GOT3 (cell line): ENCODE measurements around the gene PRKAG2.
"Not testable (repeated sequence)": the region's sequence is repeated elsewhere in the genome, so short reads cannot be mapped to it uniquely, and the experiment has no call there.

Experiments
- DNase-seq: peaks from one replicate; lab custom pipeline; 2025; ENCODE audit warnings: mixed read lengths; lab: John Stamatoyannopoulos, UW

PRKAG2 gene

DNA sequence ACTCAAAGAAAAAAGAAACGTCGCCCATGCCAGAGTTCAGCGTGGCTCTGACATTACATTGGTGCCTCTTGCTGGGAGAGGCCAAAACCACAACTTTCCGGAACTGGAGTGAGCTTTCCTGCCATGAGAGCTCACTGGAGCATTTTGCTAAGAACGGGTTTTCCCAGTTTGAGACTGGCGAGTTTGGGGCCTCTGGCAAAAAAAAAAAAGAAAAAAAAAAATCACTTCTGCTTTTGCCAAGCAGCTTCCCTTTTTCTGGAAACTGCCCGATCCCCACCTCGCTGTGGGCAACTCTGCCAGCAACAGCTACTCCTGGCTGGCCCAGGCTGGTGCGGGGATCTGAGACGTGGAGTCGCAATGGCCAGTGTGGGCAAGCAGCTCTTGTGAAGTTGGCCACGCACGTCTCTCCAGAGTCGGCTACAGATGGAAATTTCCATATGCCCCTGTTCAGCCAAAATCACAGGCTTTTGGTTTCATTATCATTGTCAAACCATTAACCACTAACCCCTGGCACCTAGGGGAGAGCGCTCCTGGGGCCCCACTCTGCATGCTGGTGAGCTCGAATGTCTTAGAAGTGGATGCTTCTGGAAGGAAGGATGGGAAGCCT, 25.7 kb downstream of the PRKAG2 start:
- no peak for DNase-seq

DNA sequence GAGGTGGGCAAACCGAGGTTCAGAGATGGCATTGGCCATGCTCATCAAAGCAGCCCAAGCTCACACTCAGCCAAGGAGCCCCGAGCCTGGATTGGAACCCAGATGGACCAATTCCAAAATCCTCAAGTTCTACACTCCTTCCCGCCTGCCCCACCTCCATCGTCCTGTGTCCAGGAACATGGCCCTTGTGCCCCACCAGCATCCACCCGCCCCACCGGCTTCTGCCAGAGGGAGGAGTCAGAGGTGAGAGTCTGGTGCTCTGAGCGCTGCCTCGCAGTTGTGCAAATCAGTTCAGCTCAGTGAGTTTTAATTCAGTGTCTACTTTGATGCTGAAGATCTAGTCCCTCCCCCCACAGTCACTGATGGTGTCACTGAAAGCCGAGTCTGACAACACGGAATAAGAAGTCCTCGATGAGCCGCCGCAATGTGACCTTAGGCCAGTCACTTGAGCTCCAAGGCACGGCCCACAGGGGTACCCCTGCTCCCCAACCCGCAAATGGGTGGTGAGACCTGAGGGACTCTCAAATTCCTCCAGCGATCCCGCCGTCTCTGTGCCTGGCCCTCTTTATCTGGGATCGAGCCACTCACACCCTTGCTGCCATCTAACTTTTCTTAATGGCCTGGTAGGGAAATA, 26.3 kb downstream of the PRKAG2 start:
- DNase-seq: no peak

DNA sequence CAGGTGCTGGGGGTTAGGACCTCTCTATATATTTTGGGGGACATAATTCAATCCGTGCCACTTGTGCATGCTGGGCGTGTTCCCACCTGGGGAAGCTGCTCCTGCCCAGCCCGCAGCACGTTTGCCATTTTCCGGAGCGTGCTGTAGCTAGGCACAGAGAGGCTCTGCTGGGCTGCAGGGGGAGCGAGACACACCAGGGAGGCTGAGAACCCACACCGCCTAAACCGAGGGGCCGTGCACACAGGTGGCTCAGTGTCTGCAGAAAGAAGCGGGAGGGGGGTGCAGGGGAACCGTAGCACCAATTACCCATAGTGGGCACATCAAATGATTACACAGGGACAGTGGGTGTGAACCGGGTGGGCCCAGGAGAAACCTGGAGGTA, 27.0 kb downstream of the PRKAG2 start:
- no peak for DNase-seq

DNA sequence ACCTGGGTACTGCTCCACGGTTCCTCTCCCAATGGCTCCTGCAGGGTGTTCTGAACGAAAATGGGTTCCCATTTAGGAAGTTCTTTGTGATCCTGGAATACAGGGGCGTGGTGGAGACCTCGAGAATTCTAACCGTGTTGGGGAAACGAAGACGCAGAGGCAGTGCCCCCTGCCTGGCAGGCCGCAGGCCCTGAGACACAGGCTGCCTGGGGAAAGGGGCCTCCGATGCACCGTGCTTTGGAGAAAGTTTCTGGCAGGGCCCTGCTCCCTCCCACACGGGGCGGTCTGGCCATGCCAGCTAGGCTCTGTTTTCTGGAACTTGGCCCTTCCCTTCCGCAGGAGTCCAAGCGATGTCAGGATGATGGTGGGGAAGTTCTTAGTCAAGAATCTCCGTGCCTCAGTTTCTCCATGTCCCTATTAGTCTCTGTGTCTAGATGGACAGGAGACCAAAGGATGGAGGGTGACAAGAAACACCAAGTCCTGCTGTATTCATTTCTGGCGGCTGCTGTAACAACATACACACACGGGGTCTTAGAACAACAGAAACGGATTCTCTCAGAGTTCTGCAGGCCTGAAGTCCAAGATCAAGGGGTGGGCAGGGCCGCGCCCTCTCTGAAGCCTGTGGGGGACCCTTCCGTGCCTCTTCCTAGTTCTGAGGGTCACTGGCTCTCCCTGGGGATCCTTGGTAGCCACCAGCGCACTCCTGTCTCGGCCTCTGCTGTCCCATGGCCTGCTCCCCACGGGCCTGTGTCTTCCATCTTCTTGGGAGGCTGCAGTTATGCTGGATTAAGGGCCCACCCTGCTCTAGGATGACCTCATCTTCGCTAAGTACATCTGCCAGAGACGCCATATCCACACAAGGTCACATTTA, 27.7 kb downstream of the PRKAG2 start:
- DNase-seq: no peak

DNA sequence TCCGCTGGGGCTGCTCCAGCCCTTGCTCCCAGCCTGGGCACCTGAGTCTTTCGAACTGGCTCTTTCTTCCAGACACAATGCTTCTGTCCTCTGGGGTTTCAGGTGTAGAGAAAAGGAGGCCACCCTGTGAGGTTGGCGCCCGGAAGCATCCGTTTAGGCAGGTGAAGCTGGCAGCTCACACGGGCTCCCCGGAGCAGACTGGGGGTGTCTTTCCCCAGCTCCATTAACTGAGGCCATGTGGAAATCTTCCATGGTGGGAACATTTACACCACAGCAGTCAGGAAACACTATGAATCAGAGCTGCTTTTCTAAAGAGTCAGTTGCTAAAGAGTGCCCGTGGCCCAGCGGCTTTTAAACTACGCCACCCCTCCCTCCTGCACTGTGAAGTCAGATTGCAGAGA, 29.2 kb downstream of the PRKAG2 start:
- no peak for DNase-seq

DNA sequence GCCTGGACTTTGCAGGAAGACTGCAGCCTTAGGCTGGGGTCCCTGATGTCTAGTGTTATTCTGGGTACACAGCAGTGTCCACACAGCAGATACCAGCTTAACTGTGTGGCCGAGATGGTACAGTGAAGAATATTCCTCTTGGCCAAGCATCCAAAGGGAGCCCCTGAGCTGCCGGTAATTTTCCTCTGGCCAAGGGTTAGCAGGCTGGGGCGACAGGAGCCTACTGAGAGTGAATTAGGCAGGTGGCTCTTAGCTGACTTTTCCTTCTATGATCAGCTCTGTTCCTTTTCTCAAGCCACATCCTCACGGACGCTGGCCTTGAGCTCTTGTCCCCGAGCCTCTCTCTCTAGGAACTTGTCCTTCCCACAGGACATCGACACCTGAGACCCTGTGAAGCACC, 29.8 kb downstream of the PRKAG2 start:
- DNase-seq: no peak

DNA sequence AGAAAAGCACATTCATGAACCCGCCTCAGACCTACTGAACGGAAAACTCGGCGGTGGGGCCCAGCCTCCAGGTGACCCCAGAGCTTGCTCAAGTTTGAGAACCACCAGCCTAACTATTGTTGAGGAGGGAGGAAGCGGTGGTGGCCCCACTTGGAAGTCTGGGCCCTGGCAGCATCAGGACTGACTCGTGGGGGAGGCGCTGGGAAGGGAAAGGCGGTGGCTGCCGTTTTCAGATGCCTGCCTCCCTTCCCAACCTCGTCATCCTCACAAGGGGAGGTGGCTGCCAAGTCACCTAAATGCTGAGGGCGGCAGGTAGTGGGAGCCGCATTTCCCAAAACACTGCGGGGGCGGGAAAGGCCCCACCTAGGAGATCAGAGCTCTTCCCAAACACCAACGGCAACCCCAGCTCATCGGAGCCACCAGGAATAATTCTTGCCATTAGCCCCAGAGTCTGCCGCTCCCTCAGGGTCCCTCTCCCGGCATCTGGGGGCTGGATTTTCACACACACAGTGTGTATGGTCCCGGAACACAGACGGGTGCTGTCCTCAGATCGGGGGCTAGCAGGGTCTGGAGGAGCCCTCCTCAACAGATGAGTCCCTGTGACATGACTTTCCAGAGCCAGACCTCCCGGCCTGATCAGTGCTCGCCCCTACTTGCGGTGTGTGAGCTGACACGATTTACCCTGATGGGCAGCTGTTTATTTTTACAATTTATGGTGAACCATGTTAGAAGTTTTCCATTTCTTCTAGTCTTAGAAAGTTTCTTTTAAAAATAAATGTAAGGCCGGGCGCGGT, 31.3 kb downstream of the PRKAG2 start:
- DNase-seq: no peak

DNA sequence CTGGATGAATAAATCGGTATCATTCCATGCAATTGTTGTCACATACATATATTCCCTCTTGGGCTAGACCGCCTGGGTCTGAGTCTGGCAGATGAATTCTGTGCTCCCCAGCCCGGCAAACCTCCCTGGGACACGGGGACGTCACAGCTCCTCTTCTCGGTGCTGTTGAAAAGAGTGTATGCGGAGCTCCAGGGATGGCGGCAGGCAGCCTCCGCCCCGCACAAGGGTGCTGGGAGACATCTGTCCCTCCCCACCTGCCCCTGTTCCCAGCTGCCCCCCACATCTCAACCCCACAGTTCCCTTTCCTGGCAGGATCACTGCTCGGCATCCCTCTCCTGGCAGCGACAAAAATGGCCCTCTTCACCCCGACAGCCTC, 32.1 kb downstream of the PRKAG2 start:
- DNase-seq: no peak

DNA sequence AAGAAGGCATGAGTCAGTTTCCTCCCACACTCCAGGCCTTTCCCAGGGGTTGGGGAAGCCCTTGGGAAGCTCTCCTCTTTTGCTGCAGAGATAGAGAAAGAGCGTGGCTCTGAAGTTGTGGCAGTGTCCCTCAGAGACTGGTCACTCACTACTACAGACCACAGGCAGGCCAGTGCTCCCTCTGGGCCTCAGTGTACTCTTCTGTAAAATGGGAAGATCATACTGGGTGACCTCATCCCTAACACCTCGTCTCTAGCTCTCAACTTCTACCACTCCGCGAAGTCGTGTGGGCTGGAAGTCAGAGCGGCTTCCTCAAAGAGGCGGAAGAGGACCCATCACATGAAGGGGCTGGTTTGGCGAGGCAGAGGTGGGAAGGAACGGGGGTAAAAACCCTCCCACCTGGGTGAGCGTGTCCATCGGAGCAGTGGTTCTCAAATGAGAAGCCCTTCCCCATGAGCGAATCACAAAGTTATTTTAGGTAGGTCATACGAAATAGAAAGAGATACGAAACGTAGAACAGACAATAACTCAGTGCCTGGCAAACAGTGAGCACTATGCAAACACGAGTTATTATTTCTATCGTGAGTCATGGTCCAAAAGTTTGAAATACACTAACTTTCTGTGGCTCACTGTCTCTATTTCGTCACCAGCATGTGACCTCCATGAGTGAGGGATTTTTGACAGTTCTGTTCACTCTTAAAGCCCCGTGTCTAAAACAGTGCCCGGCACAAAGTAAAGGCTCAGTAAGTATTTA, 32.7 kb downstream of the PRKAG2 start:
- DNase-seq: no peak

DNA sequence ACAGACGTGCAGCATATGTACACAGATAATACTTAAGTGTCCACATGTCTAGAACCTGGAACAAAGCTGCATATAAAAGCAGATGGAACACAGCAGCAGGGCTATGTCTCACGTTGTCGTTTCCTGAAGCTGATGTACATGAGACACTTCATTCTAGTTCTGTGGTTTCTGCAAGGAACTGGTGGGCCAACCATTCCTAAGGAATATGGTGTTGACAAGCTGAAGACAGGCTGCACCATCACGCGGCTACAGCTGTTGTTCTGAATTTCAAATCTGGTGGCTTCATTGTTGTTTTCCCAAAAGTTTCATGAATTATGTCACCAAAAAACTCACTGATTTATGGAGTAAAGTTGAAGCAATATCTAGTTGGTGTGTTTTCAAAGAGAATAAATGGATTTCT, 33.7 kb downstream of the PRKAG2 start:
- no peak for DNase-seq

DNA sequence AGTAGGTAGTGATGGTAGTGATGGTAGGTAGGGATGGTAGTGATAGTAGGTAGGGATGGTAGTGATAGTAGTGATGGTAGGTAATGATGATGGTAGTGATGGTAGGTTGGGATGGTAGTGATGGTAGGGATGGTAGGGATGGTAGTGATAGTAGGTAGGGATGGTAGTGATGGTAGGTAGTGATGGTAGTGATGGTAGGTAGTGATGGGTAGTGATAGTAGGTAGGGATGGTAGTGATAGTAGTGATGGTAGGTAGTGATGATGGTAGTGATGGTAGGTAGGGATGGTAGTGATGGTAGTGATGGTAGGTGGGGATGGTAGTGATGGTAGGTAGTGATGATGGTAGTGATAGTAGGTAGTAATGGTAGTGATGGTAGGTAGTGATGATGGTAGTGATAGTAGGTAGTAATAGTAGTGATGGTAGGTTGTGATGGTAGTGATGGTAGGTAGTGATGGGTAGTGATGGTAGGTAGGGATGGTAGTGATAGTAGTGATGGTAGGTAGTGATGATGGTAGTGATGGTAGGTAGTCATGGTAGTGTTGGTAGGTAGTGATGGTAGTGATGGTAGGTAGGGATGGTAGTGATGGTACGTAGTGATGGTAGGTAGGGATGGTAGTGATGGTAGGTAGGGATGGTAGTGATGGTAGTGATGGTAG, 35.4 kb downstream of the PRKAG2 start:
- not testable (repeated sequence) for DNase-seq

DNA sequence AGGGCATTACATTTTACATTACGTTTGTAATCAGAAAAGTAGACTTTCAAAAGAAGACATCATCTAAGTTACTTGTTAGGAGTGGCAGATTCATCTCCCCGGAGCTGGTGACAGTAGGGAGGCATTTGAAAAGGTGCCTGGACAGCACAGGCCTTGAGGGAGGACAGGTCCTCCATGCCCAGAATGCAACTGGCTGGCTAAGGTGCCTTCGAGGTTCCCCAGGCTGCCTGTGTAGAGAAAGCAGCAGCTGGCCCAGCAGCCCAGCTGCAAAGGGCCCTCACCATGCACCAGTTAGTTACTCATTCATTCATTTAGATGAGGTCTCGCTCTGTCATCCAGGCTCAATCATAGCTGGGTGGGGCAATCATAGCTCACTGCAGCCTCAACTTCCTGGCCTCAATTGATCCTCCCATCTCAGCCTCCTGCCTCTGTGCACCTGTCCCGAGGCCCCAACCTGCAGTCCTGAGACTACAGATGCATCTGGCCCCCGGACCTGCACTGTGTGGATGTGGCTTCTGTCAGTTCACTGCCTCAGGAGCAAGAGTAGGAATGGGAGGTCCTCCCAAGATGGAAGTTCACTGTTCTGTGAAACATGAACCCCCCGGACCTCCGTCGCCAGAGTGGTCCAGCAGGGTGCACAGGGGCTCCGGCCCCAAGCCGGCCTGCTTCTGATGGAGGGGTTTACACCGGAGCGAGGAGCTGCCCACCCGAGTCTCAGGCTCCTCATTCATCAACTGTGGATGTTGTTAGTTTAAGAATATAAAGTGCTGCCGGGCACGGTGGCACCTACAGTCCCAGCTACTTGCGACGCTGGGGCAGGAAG, 36.6 kb downstream of the PRKAG2 start:
- no peak for DNase-seq

DNA sequence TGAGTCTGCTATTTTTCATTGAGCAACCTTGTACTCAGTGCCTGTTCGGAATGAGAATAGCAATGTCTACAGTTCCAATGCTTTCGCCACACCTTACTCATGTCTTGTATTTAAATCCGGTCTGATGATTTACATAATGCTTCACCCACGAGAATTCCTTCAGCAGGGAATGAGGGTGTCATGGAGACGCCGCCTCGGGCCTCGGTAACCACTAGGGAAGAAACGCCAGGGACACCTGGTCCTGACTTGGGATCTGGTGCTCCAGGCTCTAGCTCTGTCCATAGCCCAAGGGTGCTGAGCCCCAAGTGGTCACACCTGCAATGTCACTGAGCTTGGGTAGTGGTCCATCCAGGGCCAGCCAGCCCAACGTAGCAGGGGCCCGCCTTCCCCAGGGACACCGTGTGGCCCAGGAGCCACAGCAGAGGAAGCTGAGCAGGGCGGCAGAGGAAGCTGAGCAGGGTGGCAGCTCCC, 37.4 kb downstream of the PRKAG2 start:
- DNase-seq: no peak

DNA sequence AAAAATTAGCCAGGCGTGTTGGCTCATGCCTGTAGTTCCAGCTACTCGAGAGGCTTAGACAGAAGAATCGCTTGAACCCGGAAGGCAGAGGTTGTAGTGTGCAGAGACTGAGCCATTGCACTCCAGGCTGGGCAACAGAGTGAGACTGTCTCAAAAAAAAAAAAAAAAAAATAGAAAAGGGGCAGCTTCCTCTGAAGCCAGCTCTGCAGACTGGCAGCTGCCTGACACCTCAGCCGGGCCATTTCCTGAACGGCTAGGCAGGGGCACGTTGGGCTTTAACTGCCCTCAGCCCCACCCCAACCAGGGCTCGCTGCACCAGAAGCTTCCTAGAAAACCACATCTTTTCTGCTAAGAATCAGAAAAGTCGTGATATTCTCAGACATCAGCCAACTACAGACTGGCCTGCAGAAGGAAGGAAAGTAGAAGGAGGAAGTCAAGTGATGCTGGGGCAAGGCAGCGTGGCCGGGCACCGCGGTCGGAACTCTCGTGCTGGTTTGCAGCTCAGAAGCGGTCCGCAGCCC, 38.0 kb downstream of the PRKAG2 start:
- no peak for DNase-seq

DNA sequence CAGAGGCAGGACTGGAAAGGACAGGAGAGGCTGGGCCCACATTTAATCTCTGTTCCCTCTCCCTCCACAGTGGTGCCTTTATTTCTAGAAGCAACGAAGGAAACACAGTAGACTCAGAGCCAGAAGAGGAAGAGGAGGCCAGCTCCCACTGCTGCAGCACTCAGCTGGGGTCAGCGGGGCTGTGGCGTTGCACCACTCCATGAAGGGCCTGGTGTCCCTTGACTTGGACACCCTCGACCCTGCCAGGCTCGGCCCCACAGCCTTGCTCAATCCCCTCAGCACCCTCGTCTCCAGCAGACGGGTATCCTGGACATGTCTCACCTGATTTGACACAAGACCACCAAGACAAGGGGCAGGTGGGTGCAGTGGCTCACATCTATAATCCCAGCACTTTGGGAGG, 38.8 kb downstream of the PRKAG2 start:
- no peak for DNase-seq

DNA sequence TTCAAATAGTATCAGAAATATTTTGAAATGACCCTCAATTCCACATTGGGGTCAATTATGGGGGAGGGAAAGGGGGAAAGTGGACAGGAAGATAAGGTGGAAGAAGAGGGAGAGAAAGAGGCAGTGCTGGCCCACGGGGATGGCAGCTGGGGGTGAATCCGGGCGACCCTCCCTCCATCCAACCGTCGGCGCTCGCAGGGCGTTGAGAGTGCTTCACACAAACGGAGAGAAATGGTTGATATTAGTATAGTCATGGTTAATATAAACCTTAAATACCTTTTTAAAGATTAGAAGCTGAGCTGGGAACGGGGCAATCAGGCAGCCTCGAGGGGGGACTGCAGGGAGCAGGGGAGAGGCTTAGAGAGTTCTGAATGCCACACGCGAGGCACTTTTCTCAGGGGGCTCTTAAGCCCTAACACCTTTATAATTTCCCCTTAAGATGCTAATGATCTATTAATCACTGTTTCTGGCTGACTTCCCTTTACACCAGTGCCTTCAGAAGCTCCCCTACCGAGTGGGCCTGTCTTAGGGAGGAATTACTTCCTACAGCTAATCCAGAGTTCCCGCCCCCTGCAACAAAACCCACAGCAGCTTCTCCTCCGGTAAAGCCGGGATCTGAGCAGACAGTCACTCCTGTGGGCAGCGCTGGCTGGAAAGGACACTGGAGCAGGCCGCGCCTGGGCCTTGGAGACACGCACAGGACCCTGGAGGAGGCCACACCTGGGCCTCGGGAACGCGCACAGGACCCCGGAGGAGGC, 39.5 kb downstream of the PRKAG2 start:
- no peak for DNase-seq

DNA sequence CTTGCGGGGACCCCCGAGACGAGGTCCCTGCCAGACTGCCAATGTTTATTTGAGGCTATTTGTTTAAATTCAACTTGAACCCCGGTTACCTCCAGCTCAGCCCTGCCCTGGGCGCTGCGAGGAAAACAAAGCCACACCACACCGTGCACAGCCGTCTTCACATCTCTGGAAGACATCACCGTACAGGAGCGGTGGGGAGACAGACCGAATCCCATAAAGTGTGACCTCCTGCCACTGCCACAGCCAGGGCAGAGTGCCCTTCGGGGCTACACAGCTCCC, 40.0 kb downstream of the PRKAG2 start:
- no peak for DNase-seq

DNA sequence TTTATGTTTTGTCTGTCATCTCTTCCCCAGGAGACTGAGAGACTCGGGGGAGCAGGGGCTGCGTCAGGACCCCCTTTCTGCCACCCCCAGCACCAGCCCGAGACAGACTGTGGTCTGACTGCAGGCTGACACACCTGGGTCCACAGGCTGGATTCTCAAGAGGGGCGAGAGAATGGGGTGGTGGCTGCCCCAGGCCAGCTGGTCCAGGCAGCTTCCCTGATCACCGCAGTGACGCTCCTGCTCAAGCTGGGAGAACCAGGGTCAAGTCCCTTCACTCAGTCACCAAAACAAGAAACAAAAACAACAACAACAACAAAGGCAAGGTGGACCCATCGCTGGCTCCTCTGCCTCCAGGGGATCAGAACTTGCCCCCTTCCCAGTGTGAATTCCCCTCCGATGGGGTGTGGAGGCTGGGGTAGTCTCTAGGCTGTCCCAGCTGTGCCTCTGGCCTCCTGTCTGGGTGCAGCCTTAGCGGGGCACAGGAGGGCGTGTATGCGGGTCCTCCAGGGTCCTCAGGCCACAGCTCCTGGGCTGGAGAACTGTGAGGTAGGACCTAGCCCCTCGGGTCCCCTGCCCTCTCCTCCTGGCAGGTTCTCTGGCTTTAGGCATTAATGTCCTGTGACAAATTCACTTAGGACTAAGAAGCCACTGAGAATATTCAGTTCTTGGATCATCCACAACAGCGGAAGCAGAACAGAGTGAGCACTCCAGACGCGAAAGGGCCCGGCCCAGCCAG, 40.6 kb downstream of the PRKAG2 start:
- DNase-seq: no peak

DNA sequence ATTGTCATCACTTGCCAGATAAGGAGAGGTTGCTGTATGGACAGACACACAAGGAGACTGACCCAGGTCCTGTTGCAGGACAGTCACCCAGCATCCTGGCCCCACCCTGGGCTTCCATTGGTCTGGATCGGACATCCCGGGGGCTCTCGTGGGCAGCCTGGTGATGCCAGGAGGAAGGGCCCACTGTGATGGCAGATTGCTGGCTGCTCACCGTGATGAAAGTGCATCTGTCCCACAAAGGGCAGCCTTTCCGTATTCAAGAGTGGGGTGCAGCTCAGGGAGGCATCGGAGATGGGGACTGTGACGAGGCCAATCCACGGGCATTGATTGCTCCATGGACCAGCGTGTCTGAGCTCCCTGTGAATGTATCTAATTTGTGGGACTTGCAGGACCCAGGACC, 41.3 kb downstream of the PRKAG2 start:
- DNase-seq: no peak
